ENCODE data around the gene TRMT1. TPM values are rescaled to one million over a fixed set of nuclear protein-coding genes. Genes with fewer than 3 reads are reported as not detected.

The TRMT1 gene
- total RNA-seq, 4 donors from 2014 or later = 35.1 to 46.2 (median 40.6) TPM

GRCh38 chr19:13064092-13064489, 52.4 kb downstream of the TRMT1 start:
- H3K4me3 ChIP-seq = no peak overlapping the region
- peaks cover 98% of the 10 kb centered on the region for H3K4me1 ChIP-seq
- peak overlapping the region; percentile 60 for H3K27ac ChIP-seq
- no peaks in the 10 kb centered on the region for H3K9me3 ChIP-seq
- H3K36me3 ChIP-seq = no peaks in the 10 kb centered on the region
- no peaks in the 10 kb centered on the region for H3K27me3 ChIP-seq
- DNase-seq (ENCODE audit: low spot score in 2 of 2) = no peak
- 14% methylated on average over 6 of the region's 6 CpGs for WGBS
- TF ChIP-seq CTCF (IDR thresholded peaks at IDR 0.05) (no peak), POLR2A (IDR thresholded peaks at IDR 0.05) (no peak), POLR2AphosphoS5 (IDR thresholded peaks at IDR 0.05) (no peak), EP300 (IDR thresholded peaks at IDR 0.05) (no peak)

- Histone ChIP-seq H3K4me3 (no peak overlapping the region), H3K27me3 (no peaks in the 10 kb centered on the region), H3K9me3 (no peaks in the 10 kb centered on the region), H3K27ac (peak overlapping the region; percentile 60), H3K36me3 (no peaks in the 10 kb centered on the region), H3K4me1 (peaks cover 98% of the 10 kb centered on the region)
- 53% methylated on average over 5 of the region's 5 CpGs for WGBS
- no peak for DNase-seq (ENCODE audit: low spot score in 2 of 2)
- no peak for TF ChIP-seq POLR2AphosphoS5 (IDR thresholded peaks at IDR 0.05)
- TF ChIP-seq EP300 (IDR thresholded peaks at IDR 0.05) = no peak
- no peak for TF ChIP-seq POLR2A (IDR thresholded peaks at IDR 0.05)
- TF ChIP-seq CTCF (IDR thresholded peaks at IDR 0.05) = no peak
These were observed 53.0 kb downstream of the TRMT1 start for GRCh38 chr19:13063461-13064091.

GRCh38 chr19:13062317-13062716, 54.2 kb downstream of the TRMT1 start:
- Histone ChIP-seq H3K4me1 (peaks cover 98% of the 10 kb centered on the region), H3K9me3 (no peaks in the 10 kb centered on the region), H3K36me3 (no peaks in the 10 kb centered on the region), H3K4me3 (no peak overlapping the region), H3K27ac (peak overlapping the region; percentile 60), H3K27me3 (no peaks in the 10 kb centered on the region)
- DNase-seq (ENCODE audit: low spot score in 2 of 2) = no peak
- no peak for TF ChIP-seq POLR2A (IDR thresholded peaks at IDR 0.05)
- no peak for TF ChIP-seq POLR2AphosphoS5 (IDR thresholded peaks at IDR 0.05)
- TF ChIP-seq CTCF (IDR thresholded peaks at IDR 0.05) = no peak
- no peak for TF ChIP-seq EP300 (IDR thresholded peaks at IDR 0.05)

DNA sequence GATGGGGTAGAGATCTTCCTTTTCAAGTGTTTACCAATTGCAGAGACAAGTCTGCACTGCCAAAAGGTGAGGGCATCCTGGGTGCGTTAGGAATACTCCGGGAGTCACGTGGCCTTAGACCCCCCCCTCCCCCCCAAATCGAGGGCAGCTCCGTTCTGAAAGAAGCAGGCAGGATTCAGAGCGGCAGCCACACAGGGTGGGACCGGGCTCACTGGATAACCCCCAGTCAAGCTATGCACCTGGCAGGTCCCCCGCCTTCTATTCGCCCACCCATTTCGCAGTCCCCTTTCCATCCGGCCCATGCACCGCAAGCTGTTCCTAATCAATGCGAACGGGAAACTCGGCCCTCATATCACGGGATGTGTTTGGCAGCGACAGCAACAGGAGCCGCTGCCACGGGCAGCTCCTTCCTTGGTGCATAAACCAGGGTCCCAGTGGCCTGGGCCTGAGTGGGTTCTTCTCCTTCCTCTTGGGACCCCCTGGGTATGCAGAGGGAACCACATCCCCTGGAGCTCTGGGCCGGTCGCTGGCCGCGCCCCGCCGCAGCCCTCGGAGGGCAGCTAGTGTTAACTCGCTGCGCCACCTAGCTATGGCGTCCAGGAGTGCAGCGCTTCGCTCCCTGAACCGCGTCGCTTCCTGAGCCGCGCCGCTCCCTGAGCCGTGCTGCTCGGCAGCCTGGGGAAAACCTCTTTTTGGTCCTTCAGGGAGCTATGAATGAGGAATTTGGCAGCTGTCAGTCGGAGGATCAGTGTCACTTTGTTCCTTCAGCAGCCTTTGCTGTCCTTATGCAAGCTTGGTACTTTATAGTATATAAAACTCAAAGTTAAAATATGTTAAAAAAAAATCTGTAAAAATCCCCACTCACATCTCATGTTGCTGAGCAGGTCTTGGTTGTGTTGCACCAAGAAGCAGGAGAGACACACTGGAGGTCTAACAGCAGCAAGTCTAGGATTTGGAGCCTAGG, 55.3 kb downstream of the TRMT1 start:
- Histone ChIP-seq H3K36me3 (no peaks in the 10 kb centered on the region), H3K4me3 (peak overlapping the region; percentile 53), H3K27me3 (no peaks in the 10 kb centered on the region), H3K27ac (peak overlapping the region; percentile 92), H3K9me3 (no peaks in the 10 kb centered on the region), H3K4me1 (peaks cover 99% of the 10 kb centered on the region)
- peak; percentile 88 to 91 for DNase-seq (ENCODE audit: low spot score in 2 of 2)
- TF ChIP-seq EP300 (IDR thresholded peaks at IDR 0.05) = no peak
- no peak for TF ChIP-seq POLR2A (IDR thresholded peaks at IDR 0.05)
- TF ChIP-seq CTCF (IDR thresholded peaks at IDR 0.05) = peak; percentile 90 to 95
- TF ChIP-seq POLR2AphosphoS5 (IDR thresholded peaks at IDR 0.05) = peak in 1 of 3 donors; percentile 65
- 2% methylated on average over 31 of the region's 40 CpGs for WGBS
